ENCODE measurements around the gene JAG2. TPM values are rescaled to one million over a fixed set of nuclear protein-coding genes. Genes with fewer than 3 reads are reported as not detected.

Gene JAG2
- total RNA-seq, 3 donors from 2014 or later (not counting 1 experiment from before 2014, with no cell fraction given), result 3.5 to 6.6 (median 6.1) TPM

GRCh38 chr14:105200074-105200473, 31.5 kb upstream of the JAG2 start:
- Mint-ChIP-seq H3K27ac (no peak overlapping the region), H3K27me3 (ENCODE audit: low read depth in 2 of 2) (peaks cover 4 to 42% of the 10 kb centered on the region in 2 donors), H3K9me3 (no peaks in the 10 kb centered on the region), H3K36me3 (no peaks in the 10 kb centered on the region), H3K4me1 (peaks cover 6 to 33% of the 10 kb centered on the region in 2 donors), H3K4me3 (no peak overlapping the region)
- intact Hi-C loops (cut with micrococcal nuclease), result loop anchor here (10.0 kb wide), 1 partner anchor 95 kb away; no protein-coding TSS in a partner anchor
- peaks cover 59% of the 10 kb centered on the region for H3K4me1 ChIP-seq (ENCODE audit: control insufficient read depth, insufficient read depth, low read length)
- no peaks in the 10 kb centered on the region for H3K36me3 ChIP-seq (ENCODE audit: control insufficient read depth, insufficient read depth, low read length)
- no peak overlapping the region for H3K27ac ChIP-seq (ENCODE audit: low read length)
- H3K9me3 ChIP-seq (ENCODE audit: control insufficient read depth, insufficient read depth, low read length), result no peaks in the 10 kb centered on the region
- H3K27me3 ChIP-seq (ENCODE audit: control insufficient read depth, insufficient read depth, low read length), result peaks cover 28% of the 10 kb centered on the region
- 87% methylated on average over 10 of the region's 10 CpGs for WGBS (ENCODE audit: insufficient coverage)
- no peak for TF ChIP-seq CTCF (IDR thresholded peaks at IDR 0.05)
- ATAC-seq (no peak), DNase-seq (peak in 1 of 2 donors; percentile 27)
- H3K4me3 ChIP-seq (ENCODE audit: low read length), result no peak overlapping the region

- Histone ChIP-seq H3K4me1 (ENCODE audit: control insufficient read depth, insufficient read depth, low read length) (peaks cover 54% of the 10 kb centered on the region), H3K9me3 (ENCODE audit: control insufficient read depth, insufficient read depth, low read length) (no peaks in the 10 kb centered on the region), H3K27me3 (ENCODE audit: control insufficient read depth, insufficient read depth, low read length) (peaks cover 37% of the 10 kb centered on the region), H3K36me3 (ENCODE audit: control insufficient read depth, insufficient read depth, low read length) (no peaks in the 10 kb centered on the region), H3K4me3 (ENCODE audit: low read length) (no peak overlapping the region), H3K27ac (ENCODE audit: low read length) (no peak overlapping the region)
- Mint-ChIP-seq H3K27me3 (ENCODE audit: low read depth in 2 of 2) (peaks cover 12 to 47% of the 10 kb centered on the region in 2 donors), H3K4me1 (peaks cover 6 to 31% of the 10 kb centered on the region in 2 donors), H3K27ac (peak overlapping the region in 1 of 2 donors; percentile 45), H3K9me3 (no peaks in the 10 kb centered on the region), H3K36me3 (no peaks in the 10 kb centered on the region), H3K4me3 (no peak overlapping the region)
- no peak for TF ChIP-seq CTCF (IDR thresholded peaks at IDR 0.05)
- intact Hi-C loops (cut with micrococcal nuclease), result no loop called here
- 33% methylated on average over 18 of the region's 18 CpGs for WGBS (ENCODE audit: insufficient coverage)
- DNase-seq (no peak), ATAC-seq (no peak)
Measured at GRCh38 chr14:105199093-105199492, 30.5 kb upstream of the JAG2 start.

GRCh38 chr14:105198588-105198987, 30.0 kb upstream of the JAG2 start:
- WGBS (ENCODE audit: insufficient coverage), result 83% methylated on average over 4 of the region's 4 CpGs
- H3K36me3 Mint-ChIP-seq, result no peaks in the 10 kb centered on the region
- H3K36me3 ChIP-seq (ENCODE audit: control insufficient read depth, insufficient read depth, low read length), result no peaks in the 10 kb centered on the region
- peak in 1 of 2 donors; percentile 22 for DNase-seq
- H3K4me1 Mint-ChIP-seq, result peaks cover 6 to 34% of the 10 kb centered on the region in 2 donors
- H3K9me3 ChIP-seq (ENCODE audit: control insufficient read depth, insufficient read depth, low read length), result no peaks in the 10 kb centered on the region
- ATAC-seq, result no peak
- H3K27me3 ChIP-seq (ENCODE audit: control insufficient read depth, insufficient read depth, low read length), result peaks cover 38% of the 10 kb centered on the region
- H3K9me3 Mint-ChIP-seq, result no peaks in the 10 kb centered on the region
- H3K27me3 Mint-ChIP-seq (ENCODE audit: low read depth in 2 of 2), result peaks cover 14 to 52% of the 10 kb centered on the region in 2 donors
- TF ChIP-seq CTCF (IDR thresholded peaks at IDR 0.05), result no peak
- peak overlapping the region in 1 of 2 donors; percentile 45 for H3K27ac Mint-ChIP-seq
- no peak overlapping the region for H3K4me3 Mint-ChIP-seq
- H3K27ac ChIP-seq (ENCODE audit: low read length), result no peak overlapping the region
- peaks cover 59% of the 10 kb centered on the region for H3K4me1 ChIP-seq (ENCODE audit: control insufficient read depth, insufficient read depth, low read length)
- intact Hi-C loops (cut with micrococcal nuclease), result no loop called here
- H3K4me3 ChIP-seq (ENCODE audit: low read length), result no peak overlapping the region

GRCh38 chr14:105197211-105197641, 28.6 kb upstream of the JAG2 start:
- Histone ChIP-seq H3K27me3 (ENCODE audit: control insufficient read depth, insufficient read depth, low read length) (peaks cover 40% of the 10 kb centered on the region), H3K9me3 (ENCODE audit: control insufficient read depth, insufficient read depth, low read length) (no peaks in the 10 kb centered on the region), H3K27ac (ENCODE audit: low read length) (no peak overlapping the region), H3K4me1 (ENCODE audit: control insufficient read depth, insufficient read depth, low read length) (peaks cover 58% of the 10 kb centered on the region), H3K36me3 (ENCODE audit: control insufficient read depth, insufficient read depth, low read length) (no peaks in the 10 kb centered on the region), H3K4me3 (ENCODE audit: low read length) (no peak overlapping the region)
- Mint-ChIP-seq H3K27me3 (ENCODE audit: low read depth in 2 of 2) (peaks cover 14 to 52% of the 10 kb centered on the region in 2 donors), H3K4me1 (peaks cover 6 to 41% of the 10 kb centered on the region in 2 donors), H3K4me3 (no peak overlapping the region), H3K9me3 (no peaks in the 10 kb centered on the region), H3K27ac (no peak overlapping the region), H3K36me3 (no peaks in the 10 kb centered on the region)
- intact Hi-C loops (cut with micrococcal nuclease), result no loop called here
- no peak for TF ChIP-seq CTCF (IDR thresholded peaks at IDR 0.05)
- 7% methylated on average over 15 of the region's 15 CpGs for WGBS (ENCODE audit: insufficient coverage)
- DNase-seq, result peak in 1 of 2 donors; percentile 63
- peak; percentile 31 to 43 (median 40) for ATAC-seq

Measured in natural killer cell (primary cell).